22Rv1 (cell line): ENCODE measurements around the gene FLYWCH1.

Experiments
- CTCF ChIP-seq: fragments of 450-650 bp; IDR thresholded peaks from 2 replicates; pipeline ENCODE4 v1.5.1; 2017; ENCODE audit warnings: mild to moderate bottlenecking
- ZFX ChIP-seq: fragments of 450-650 bp; IDR thresholded peaks from 2 replicates; pipeline ENCODE4 v1.6.1; 2017; ENCODE audit warnings: antibody characterized with exemption, borderline replicate concordance

GRCh38 chr16:2987833-2988232 lies 76.1 kb downstream of the FLYWCH1 start:
- no peak for TF ChIP-seq CTCF
- TF ChIP-seq ZFX: no peak
